Measurements from ENCODE around the gene LRP1B. TPM values are rescaled to one million over a fixed set of nuclear protein-coding genes. Genes with fewer than 3 reads are reported as not detected.

The LRP1B gene
- total RNA-seq, 1 donor from 2014 or later: 0.38 TPM

- TF ChIP-seq, protein P1, sequence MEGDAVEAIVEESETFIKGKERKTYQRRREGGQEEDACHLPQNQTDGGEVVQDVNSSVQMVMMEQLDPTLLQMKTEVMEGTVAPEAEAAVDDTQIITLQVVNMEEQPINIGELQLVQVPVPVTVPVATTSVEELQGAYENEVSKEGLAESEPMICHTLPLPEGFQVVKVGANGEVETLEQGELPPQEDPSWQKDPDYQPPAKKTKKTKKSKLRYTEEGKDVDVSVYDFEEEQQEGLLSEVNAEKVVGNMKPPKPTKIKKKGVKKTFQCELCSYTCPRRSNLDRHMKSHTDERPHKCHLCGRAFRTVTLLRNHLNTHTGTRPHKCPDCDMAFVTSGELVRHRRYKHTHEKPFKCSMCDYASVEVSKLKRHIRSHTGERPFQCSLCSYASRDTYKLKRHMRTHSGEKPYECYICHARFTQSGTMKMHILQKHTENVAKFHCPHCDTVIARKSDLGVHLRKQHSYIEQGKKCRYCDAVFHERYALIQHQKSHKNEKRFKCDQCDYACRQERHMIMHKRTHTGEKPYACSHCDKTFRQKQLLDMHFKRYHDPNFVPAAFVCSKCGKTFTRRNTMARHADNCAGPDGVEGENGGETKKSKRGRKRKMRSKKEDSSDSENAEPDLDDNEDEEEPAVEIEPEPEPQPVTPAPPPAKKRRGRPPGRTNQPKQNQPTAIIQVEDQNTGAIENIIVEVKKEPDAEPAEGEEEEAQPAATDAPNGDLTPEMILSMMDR (IDR thresholded peaks at IDR 0.05; ENCODE audit: insufficient read depth, low read length, poor library complexity, severe bottlenecking): no peak
- no peaks in the 10 kb centered on the region for H3K36me3 ChIP-seq (ENCODE audit: control insufficient read depth, insufficient read depth, low read length)
- H3K27me3 ChIP-seq (ENCODE audit: control insufficient read depth, insufficient read depth, low read length): no peaks in the 10 kb centered on the region
- no peak overlapping the region for H3K4me3 ChIP-seq (ENCODE audit: low read depth, low read length)
- DNase-seq (ENCODE audit: low read depth): no peak
Observed at GRCh38 chr2:140262908-140263307, 1867.9 kb downstream of the LRP1B start.

DNA sequence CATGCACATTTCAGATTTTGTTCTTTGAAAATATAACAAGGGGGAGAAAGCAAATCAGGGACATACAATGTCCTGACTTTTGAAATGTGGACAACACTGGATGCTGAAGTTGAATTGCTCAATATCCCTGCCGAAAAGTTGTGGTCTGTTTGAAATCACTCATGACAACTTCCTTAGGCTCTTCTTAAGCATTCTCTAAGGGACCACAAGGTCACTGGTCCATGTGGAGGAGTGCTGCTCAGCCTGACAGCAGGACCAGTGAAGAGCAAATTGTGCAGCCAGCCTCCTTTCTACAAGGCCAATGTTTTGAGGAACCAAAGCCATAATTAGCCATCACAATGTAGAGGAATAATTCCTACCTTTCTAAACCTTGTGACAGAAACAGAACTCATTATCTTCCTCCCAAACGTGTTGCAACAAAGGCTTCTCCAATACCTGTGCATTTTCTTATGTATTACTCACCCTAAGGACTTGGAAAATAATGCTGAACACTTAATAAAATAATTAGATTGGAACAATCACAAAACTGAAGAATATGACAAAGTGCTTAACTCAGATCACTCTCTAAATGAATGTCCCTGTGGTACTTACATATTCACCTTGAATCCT is 1873.0 kb downstream of the LRP1B start:
- DNase-seq (ENCODE audit: low read depth): no peak
- Histone ChIP-seq H3K4me3 (ENCODE audit: low read depth, low read length) (no peak overlapping the region), H3K27me3 (ENCODE audit: control insufficient read depth, insufficient read depth, low read length) (no peaks in the 10 kb centered on the region), H3K36me3 (ENCODE audit: control insufficient read depth, insufficient read depth, low read length) (no peaks in the 10 kb centered on the region)
- TF ChIP-seq, protein P1 (IDR thresholded peaks at IDR 0.05; ENCODE audit: insufficient read depth, low read length, poor library complexity, severe bottlenecking): no peak

DNA sequence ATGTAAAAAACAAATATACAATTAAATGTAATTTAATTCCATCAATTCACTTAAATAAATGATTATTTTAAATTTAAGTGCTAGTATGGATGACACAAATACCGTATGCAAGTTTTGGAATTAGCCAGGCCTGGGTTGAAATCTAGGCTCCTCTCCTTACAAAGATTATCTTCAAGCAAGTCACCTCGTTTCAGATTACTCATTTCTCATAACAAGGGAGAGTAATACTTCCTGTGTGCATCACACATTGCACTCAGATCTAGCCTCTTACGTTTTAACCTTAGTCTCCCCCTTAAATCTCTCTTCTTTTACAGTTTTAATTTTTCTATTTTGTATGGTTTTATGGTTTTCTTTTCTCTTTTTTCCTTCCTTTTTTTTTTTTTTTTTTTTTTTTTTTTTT is 1874.7 kb downstream of the LRP1B start:
- H3K4me3 ChIP-seq (ENCODE audit: low read depth, low read length): no peak overlapping the region
- no peak for DNase-seq (ENCODE audit: low read depth)
- TF ChIP-seq, protein P1 (IDR thresholded peaks at IDR 0.05; ENCODE audit: insufficient read depth, low read length, poor library complexity, severe bottlenecking): no peak

DNA sequence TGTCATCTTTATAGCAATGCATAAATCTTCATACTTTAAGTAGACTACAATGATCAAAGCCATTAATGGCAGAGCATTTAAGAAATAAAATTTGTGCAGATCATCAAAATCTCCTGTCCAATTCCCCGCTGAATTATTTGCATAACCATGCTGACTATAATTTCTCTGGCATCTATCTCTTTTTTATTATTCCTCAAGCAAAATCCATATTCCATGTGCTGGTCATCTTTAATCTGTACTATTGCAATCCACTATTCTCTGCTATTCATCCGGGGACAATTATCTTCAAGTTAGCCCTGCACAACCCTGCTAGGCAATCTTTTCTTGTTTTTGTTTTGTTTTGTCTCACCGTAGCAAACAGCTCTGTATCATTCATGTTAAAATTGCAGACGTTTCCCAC is 1881.0 kb downstream of the LRP1B start:
- TF ChIP-seq, protein P1 (IDR thresholded peaks at IDR 0.05; ENCODE audit: insufficient read depth, low read length, poor library complexity, severe bottlenecking): no peak
- Histone ChIP-seq H3K27me3 (ENCODE audit: control insufficient read depth, insufficient read depth, low read length) (no peaks in the 10 kb centered on the region), H3K36me3 (ENCODE audit: control insufficient read depth, insufficient read depth, low read length) (no peaks in the 10 kb centered on the region), H3K4me3 (ENCODE audit: low read depth, low read length) (no peak overlapping the region)
- DNase-seq (ENCODE audit: low read depth): no peak

More for the DNA sequence above, 1874.7 kb downstream of the LRP1B start:
- no peaks in the 10 kb centered on the region for H3K27me3 ChIP-seq (ENCODE audit: control insufficient read depth, insufficient read depth, low read length)
- no peaks in the 10 kb centered on the region for H3K36me3 ChIP-seq (ENCODE audit: control insufficient read depth, insufficient read depth, low read length)

GRCh38 chr2:140248623-140249022 is 1882.2 kb downstream of the LRP1B start:
- TF ChIP-seq, protein P1 (IDR thresholded peaks at IDR 0.05; ENCODE audit: insufficient read depth, low read length, poor library complexity, severe bottlenecking): no peak
- no peaks in the 10 kb centered on the region for H3K27me3 ChIP-seq (ENCODE audit: control insufficient read depth, insufficient read depth, low read length)
- no peak for DNase-seq (ENCODE audit: low read depth)
- no peaks in the 10 kb centered on the region for H3K36me3 ChIP-seq (ENCODE audit: control insufficient read depth, insufficient read depth, low read length)
- H3K4me3 ChIP-seq (ENCODE audit: low read depth, low read length): no peak overlapping the region

Measured in kidney epithelial cell (primary cell).